Activated B cell treated with CpG ODN at 0.5 μM for 24 hours (primary cell): Measurements from ENCODE around the gene ZNF518B. TPM values are rescaled to one million over a fixed set of nuclear protein-coding genes. Genes with fewer than 3 reads are reported as not detected.

Experiments
- ATAC-seq: fragments of 200-7000 bp; cut with Tn5 transposase; one replicate; pipeline ENCODE4 v1.10.0; 2021; ENCODE audit warnings: low read depth, mild to moderate bottlenecking, moderate library complexity
- CTCF ChIA-PET: fragments of 350-600 bp; sonication (Branson Sonifier 250); formaldehyde crosslinking; loops from one replicate; lab custom pipeline; 2021; ENCODE audit warnings: antibody characterized with exemption; lab: Charles Lee
- POLR2A ChIA-PET: fragments of 350-600 bp; sonication (Branson Sonifier 250); formaldehyde crosslinking; loops from one replicate; lab custom pipeline; 2021; ENCODE audit warnings: antibody characterized with exemption; lab: Charles Lee
- DNase-seq: peaks from one replicate; pipeline ENCODE4 v3.0.0; 2022
- H3K27ac Mint-ChIP-seq: one replicate; pipeline ENCODE4 v1.8.0; 2020; ENCODE audit warnings: mixed read lengths
- H3K27me3 Mint-ChIP-seq: one replicate; pipeline ENCODE4 v1.8.0; 2021; ENCODE audit warnings: mixed read lengths
- H3K36me3 Mint-ChIP-seq: one replicate; pipeline ENCODE4 v1.8.0; 2021; ENCODE audit warnings: low read depth, mixed read lengths
- H3K4me1 Mint-ChIP-seq: one replicate; pipeline ENCODE4 v1.8.0; 2021; ENCODE audit warnings: mixed read lengths
- H3K4me3 Mint-ChIP-seq: one replicate; pipeline ENCODE4 v1.8.0; 2020; ENCODE audit warnings: mild to moderate bottlenecking, mixed read lengths
- H3K9me3 Mint-ChIP-seq: one replicate; pipeline ENCODE4 v1.8.0; 2020; ENCODE audit warnings: mixed read lengths
- intact Hi-C: fragments of 100-400 bp; cut with micrococcal nuclease; formaldehyde crosslinking; loops from one replicate; pipeline ENCODE4 v1.15.1; 2024
- total RNA-seq: library from RNA; stranded (reverse); gene quantifications from 2 replicates; pipeline ENCODE4 v1.2.3, GENCODE V29; 2022
- TF ChIP-seq, protein P1 (sequence below): fragments of 200-600 bp; IDR thresholded peaks from one replicate; pipeline ENCODE4 v1.8.0; 2022; ENCODE audit warnings: antibody characterized with exemption, mild to moderate bottlenecking

The ZNF518B gene
- total RNA-seq, 1 donor from 2014 or later, result 29.9 TPM

DNA sequence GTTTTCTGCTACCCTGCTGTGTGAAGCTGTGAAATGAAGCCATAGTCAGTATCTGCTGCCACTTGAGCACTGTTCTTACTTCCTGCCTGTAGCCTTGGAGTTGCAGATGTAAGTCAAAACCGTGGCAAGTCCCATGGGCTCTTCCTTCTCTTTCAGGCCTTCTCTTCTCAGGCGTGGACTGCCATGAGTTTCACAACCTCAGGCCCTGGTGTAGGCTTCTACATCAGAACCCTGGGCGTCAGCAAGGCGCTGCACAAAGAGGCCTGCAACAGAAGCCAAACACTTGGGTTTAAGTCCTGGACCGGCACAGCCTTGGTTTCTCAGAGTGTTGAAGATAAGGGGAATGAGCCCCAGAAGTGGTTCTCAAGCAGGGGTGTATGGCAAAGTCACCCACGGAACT is 2.5 kb downstream of the ZNF518B start:
- H3K36me3 Mint-ChIP-seq, result peaks cover 49% of the 10 kb centered on the region
- ATAC-seq (no peak), DNase-seq (no peak)
- TF ChIP-seq, protein P1, sequence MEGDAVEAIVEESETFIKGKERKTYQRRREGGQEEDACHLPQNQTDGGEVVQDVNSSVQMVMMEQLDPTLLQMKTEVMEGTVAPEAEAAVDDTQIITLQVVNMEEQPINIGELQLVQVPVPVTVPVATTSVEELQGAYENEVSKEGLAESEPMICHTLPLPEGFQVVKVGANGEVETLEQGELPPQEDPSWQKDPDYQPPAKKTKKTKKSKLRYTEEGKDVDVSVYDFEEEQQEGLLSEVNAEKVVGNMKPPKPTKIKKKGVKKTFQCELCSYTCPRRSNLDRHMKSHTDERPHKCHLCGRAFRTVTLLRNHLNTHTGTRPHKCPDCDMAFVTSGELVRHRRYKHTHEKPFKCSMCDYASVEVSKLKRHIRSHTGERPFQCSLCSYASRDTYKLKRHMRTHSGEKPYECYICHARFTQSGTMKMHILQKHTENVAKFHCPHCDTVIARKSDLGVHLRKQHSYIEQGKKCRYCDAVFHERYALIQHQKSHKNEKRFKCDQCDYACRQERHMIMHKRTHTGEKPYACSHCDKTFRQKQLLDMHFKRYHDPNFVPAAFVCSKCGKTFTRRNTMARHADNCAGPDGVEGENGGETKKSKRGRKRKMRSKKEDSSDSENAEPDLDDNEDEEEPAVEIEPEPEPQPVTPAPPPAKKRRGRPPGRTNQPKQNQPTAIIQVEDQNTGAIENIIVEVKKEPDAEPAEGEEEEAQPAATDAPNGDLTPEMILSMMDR, result no peak
- peaks cover 12% of the 10 kb centered on the region for H3K27me3 Mint-ChIP-seq
- no peak overlapping the region for H3K27ac Mint-ChIP-seq
- no peak overlapping the region for H3K4me3 Mint-ChIP-seq
- no peaks in the 10 kb centered on the region for H3K9me3 Mint-ChIP-seq
- CTCF ChIA-PET, result interaction anchor here (1.0 kb wide), 1 partner anchor 42 kb away, joined by 3 read pairs; no protein-coding TSS in a partner anchor
- peaks cover 28% of the 10 kb centered on the region for H3K4me1 Mint-ChIP-seq
- POLR2A ChIA-PET, result no interaction called here
- intact Hi-C loops, result loop anchor here (1.0 to 5.0 kb wide), 4 partner anchors 297 to 1018 kb away; no protein-coding TSS in a partner anchor

DNA sequence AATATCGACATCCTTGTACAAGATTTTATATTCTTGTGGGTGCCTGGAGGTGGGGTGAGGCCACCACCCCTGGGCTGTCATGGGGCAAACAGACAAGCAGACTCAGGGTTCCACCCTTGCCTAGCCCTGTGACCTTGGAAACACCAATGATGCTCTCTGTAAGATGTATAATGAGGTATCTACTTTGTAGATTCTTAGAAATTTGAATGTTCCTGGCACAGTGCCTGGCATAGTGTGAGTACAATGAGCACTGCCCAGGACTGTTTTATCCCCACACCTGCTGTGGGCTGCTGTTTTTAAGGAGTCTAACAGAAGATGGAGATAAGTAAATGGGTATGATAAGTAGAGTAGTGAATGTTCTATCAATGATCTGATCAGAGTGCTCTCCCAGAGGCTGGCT is 3.1 kb downstream of the ZNF518B start:
- POLR2A ChIA-PET, result no interaction called here
- ATAC-seq, result no peak
- no peak for DNase-seq
- intact Hi-C loops, result no loop called here
- Mint-ChIP-seq H3K4me3 (no peak overlapping the region), H3K27me3 (peaks cover 6% of the 10 kb centered on the region), H3K4me1 (peaks cover 28% of the 10 kb centered on the region), H3K27ac (no peak overlapping the region), H3K9me3 (peaks cover 3% of the 10 kb centered on the region), H3K36me3 (peaks cover 54% of the 10 kb centered on the region)
- TF ChIP-seq, protein P1, result no peak
- CTCF ChIA-PET, result no interaction called here

DNA sequence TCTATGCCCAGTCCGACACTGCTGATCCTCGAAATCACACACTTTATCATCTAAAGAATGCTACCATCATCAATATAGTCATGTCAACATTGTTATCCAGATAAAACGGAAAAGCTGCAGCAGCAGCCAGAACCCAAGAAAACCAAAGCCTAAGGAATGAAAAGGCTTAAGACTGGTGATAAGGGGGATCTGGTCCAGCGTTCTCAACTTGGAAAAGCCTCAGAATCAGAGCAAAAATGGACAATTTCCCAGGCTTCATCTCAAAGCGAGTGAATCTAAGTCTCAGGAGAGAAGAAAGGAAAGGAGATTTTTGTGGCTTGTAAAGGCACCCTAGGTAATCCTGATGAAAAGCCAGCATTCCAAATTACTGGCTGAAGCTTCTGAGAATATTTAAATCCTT is 8.2 kb downstream of the ZNF518B start:
- TF ChIP-seq, protein P1, result no peak
- ChIA-PET CTCF (no interaction called here), POLR2A (no interaction called here)
- H3K27ac Mint-ChIP-seq, result no peak overlapping the region
- H3K36me3 Mint-ChIP-seq, result peaks cover 90% of the 10 kb centered on the region
- ATAC-seq, result no peak
- no peaks in the 10 kb centered on the region for H3K27me3 Mint-ChIP-seq
- intact Hi-C loops, result no loop called here
- peaks cover 4% of the 10 kb centered on the region for H3K4me1 Mint-ChIP-seq
- no peak overlapping the region for H3K4me3 Mint-ChIP-seq
- H3K9me3 Mint-ChIP-seq, result peaks cover 30% of the 10 kb centered on the region
- no peak for DNase-seq

DNA sequence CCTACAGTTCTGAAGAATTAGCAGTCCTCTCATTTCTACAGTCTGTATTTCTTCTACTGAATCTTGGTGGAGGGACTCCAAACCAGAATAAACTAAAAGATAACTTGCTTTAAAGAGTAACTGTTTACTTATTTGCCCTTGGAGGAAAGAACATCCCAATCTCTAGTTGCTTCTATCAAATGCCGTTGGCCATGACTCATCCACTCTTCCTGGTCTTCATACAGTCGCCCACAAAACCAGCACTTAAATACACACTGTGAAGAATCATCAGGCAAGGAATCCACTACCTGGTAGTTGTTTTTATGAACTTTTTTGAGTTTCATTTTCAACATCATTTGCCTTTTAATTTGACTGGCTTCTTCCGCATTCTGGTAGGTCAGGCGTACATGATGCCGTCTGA is 14.2 kb downstream of the ZNF518B start:
- Mint-ChIP-seq H3K27me3 (no peaks in the 10 kb centered on the region), H3K4me1 (no peaks in the 10 kb centered on the region), H3K9me3 (peaks cover 44% of the 10 kb centered on the region), H3K36me3 (peaks cover 56% of the 10 kb centered on the region), H3K4me3 (no peak overlapping the region), H3K27ac (no peak overlapping the region)
- ChIA-PET CTCF (no interaction called here), POLR2A (no interaction called here)
- no peak for ATAC-seq
- intact Hi-C loops, result no loop called here
- DNase-seq, result no peak
- TF ChIP-seq, protein P1, result no peak

DNA sequence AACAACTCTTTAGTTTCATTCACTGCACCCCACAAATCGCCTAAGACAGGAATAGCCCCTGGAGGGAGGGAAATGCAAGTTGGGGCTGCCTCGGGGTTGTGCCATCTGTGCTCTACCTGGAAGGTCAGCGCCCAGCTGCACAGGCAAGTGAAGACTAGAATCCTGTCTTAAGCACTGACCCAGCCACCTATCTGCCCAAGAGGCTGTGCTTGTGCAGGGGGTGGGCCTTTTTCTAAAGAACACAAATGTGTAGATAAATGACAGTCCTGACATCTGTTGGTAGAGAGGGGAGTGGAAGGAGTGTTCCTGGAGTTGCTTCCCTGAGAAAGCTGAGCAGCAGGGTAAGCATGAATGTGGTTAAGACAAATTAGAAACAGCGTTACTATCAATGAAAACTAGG is 15.7 kb downstream of the ZNF518B start:
- DNase-seq (no peak), ATAC-seq (no peak)
- ChIA-PET POLR2A (no interaction called here), CTCF (no interaction called here)
- TF ChIP-seq, protein P1, result no peak
- H3K36me3 Mint-ChIP-seq, result peaks cover 44% of the 10 kb centered on the region
- H3K27me3 Mint-ChIP-seq, result no peaks in the 10 kb centered on the region
- H3K27ac Mint-ChIP-seq, result no peak overlapping the region
- intact Hi-C loops, result no loop called here
- no peaks in the 10 kb centered on the region for H3K4me1 Mint-ChIP-seq
- H3K9me3 Mint-ChIP-seq, result peaks cover 35% of the 10 kb centered on the region
- H3K4me3 Mint-ChIP-seq, result no peak overlapping the region
